GM12878 (cell line): ENCODE measurements around the gene G6PC1. TPM values are rescaled to one million over a fixed set of nuclear protein-coding genes. Genes with fewer than 3 reads are reported as not detected.

ENCODE experiments used
- ATAC-seq: fragments of 200-7000 bp; cut with Tn5 transposase; 3 replicates; pipeline ENCODE4 v1.9.1; 2020; ENCODE audit warnings: mild to moderate bottlenecking, moderate library complexity
- BruUV-seq: library from RNA; stranded (reverse); fragments of 400-500 nt; replicated peaks from 2 replicates; lab custom pipeline; 2021; lab: Mats Ljungman, UMichigan
- CTCF ChIA-PET: fragments of 300-600 bp; sonication (Branson Sonifier 250); formaldehyde crosslinking; extraction: SDS; loops from one replicate; lab custom pipeline; 2021; ENCODE audit warnings: inconsistent platforms; lab: Yijun Ruan, JAX
- POLR2A ChIA-PET: fragments of 350-600 bp; formaldehyde crosslinking; extraction: SDS; loops from one replicate; lab custom pipeline; 2021; ENCODE audit warnings: inconsistent platforms; lab: Charles Lee
- RAD21 ChIA-PET: fragments of 300-600 bp; sonication (Branson Sonifier 250); formaldehyde crosslinking; loops from one replicate; lab custom pipeline; 2023; ENCODE audit warnings: antibody characterized with exemption; ENCODE audit not compliant: unreplicated experiment; lab: Charles Lee
- SMC1A ChIA-PET: fragments of 300-600 bp; sonication (Branson Sonifier 250); formaldehyde crosslinking; loops from one replicate; lab custom pipeline; 2023; ENCODE audit not compliant: unreplicated experiment, uncharacterized antibody; lab: Charles Lee
- DNase-seq: peaks from one replicate; pipeline ENCODE4 v3.0.0-alpha.2; 2011; ENCODE audit warnings: low read depth, low spot score
- FAIRE-seq: peaks from 3 replicates; lab custom pipeline; 2011; peaks lifted over from hg19 to GRCh38; lab: Jason Lieb, UNC
- H2AFZ ChIP-seq: 2 replicates; pipeline ENCODE4 v1.6.0; 2011; ENCODE audit warnings: low read depth, low read length, control low read depth; ENCODE audit not compliant: control insufficient read depth
- H3K27ac ChIP-seq: 2 replicates; pipeline ENCODE4 v1.5.1; 2011; ENCODE audit warnings: control low read depth; ENCODE audit not compliant: control insufficient read depth, insufficient read depth
- H3K27me3 ChIP-seq, 2 experiments: replicated peaks in 1 of 2; 2 replicates each; pipeline versions ENCODE4 v1.6.0 to v1.6.1; 2011; ENCODE audit warnings: low read length in 1 of 2; ENCODE audit not compliant: control insufficient read depth in 2 of 2, insufficient read depth in 2 of 2
- H3K36me3 ChIP-seq, 2 experiments: 2 replicates each; pipeline ENCODE4 v1.5.1; 2011; ENCODE audit warnings: low read length in 1 of 2; ENCODE audit not compliant: control insufficient read depth in 2 of 2, insufficient read depth in 2 of 2
- H3K4me1 ChIP-seq: 2 replicates; pipeline ENCODE4 v1.6.1; 2011; ENCODE audit warnings: mild to moderate bottlenecking, low read length, moderate library complexity, mixed read lengths; ENCODE audit not compliant: control insufficient read depth, insufficient read depth
- H3K4me2 ChIP-seq: 2 replicates; pipeline ENCODE4 v1.6.0; 2011; ENCODE audit warnings: control low read depth; ENCODE audit not compliant: control insufficient read depth, insufficient read depth
- H3K4me3 ChIP-seq: fragments of 200-600 bp; sonication (generic); 2 replicates; pipeline ENCODE4 v1.5.1; 2016
- H3K79me2 ChIP-seq: 2 replicates; pipeline ENCODE4 v1.6.0; 2011; ENCODE audit warnings: low read length; ENCODE audit not compliant: control insufficient read depth, insufficient read depth
- H3K9ac ChIP-seq: 2 replicates; pipeline ENCODE4 v1.8.0; 2011; ENCODE audit warnings: low read length, control low read depth, mixed read lengths; ENCODE audit not compliant: control insufficient read depth, insufficient read depth
- H3K9me3 ChIP-seq: replicated peaks from 3 replicates; pipeline ENCODE4 v1.5.1; 2011; ENCODE audit warnings: mild to moderate bottlenecking, low read length; ENCODE audit not compliant: control insufficient read depth, insufficient read depth
- H4K20me1 ChIP-seq: 2 replicates; pipeline ENCODE4 v1.6.0; 2011; ENCODE audit not compliant: control insufficient read depth, insufficient read depth
- ATF7 ChIP-seq: fragments of 450-650 bp; IDR thresholded peaks from 2 replicates; pipeline ENCODE4 v1.6.1; 2016; ENCODE audit warnings: low read depth, mild to moderate bottlenecking
- BMI1 ChIP-seq: fragments of 450-650 bp; IDR thresholded peaks from 2 replicates; pipeline ENCODE4 v1.6.1; 2016; ENCODE audit warnings: mild to moderate bottlenecking, moderate library complexity, borderline replicate concordance
- EP300 ChIP-seq, 2 experiments: fragments of 150-350 bp in 1 of 2; IDR thresholded peaks; 2 replicates each; pipeline ENCODE4 v1.6.1; 2011 to 2012; ENCODE audit warnings: low read depth in 2 of 2, low read length in 2 of 2, borderline replicate concordance in 1 of 2, improper control_type of control experiment in 1 of 2, inconsistent platforms in 1 of 2; ENCODE audit not compliant: control insufficient read depth in 1 of 2
- HDAC2 ChIP-seq: fragments of 200-600 bp; sonication (generic); IDR thresholded peaks from 2 replicates; pipeline ENCODE4 v1.6.1; 2017
- KLF5 ChIP-seq: fragments of 450-650 bp; IDR thresholded peaks from 2 replicates; pipeline ENCODE4 v1.6.1; 2014; ENCODE audit warnings: mild to moderate bottlenecking; ENCODE audit not compliant: partially characterized antibody
- RB1 ChIP-seq: fragments of 450-650 bp; formaldehyde crosslinking; IDR thresholded peaks from 2 replicates; pipeline ENCODE4 v1.6.1; 2017; ENCODE audit warnings: mild to moderate bottlenecking, borderline replicate concordance
- ZNF384 ChIP-seq: IDR thresholded peaks from 2 replicates; pipeline ENCODE4 v1.6.1; 2012; ENCODE audit warnings: low read depth, mild to moderate bottlenecking, low read length, improper control_type of control experiment, borderline replicate concordance
- WGBS: methylation state at CpG from one replicate; pipeline ENCODE4 v1.1.6; 2016; ENCODE audit warnings: low lambda C conversion rate; ENCODE audit not compliant: insufficient replicate concordance, insufficient coverage; ENCODE audit errors: missing lambda C conversion rate; 5-methylcytosine and 5-hydroxymethylcytosine counted together
- in situ Hi-C: fragments of 300-500 bp; cut with MboI; formaldehyde crosslinking; loops from 9 replicates; pipeline ENCODE4 v1.14.3; 2018; ENCODE audit warnings: mixed read lengths
- intact Hi-C: fragments of 100-400 bp; cut with micrococcal nuclease; formaldehyde crosslinking; loops from one replicate; pipeline ENCODE4 v1.14.2; 2022; ENCODE audit not compliant: unreplicated experiment
- polyA plus RNA-seq, 11 experiments: library from polyadenylated mRNA; depleted of rRNA in 4 of 11; unstranded in 6 of 11; stranded (reverse) in 5 of 11; fragments of >200 nt; fragmentation: Nextera tagmentation in 4 of 11; fragmentation: Illumina TruSeq in 1 of 11; extraction: Ambion mirVana in 4 of 11; extraction: Trizol in 1 of 11; gene quantifications; 1 replicate in 1 of 11; 2 replicates in 10 of 11; pipeline versions ENCODE4 v1.2.1 to v1.2.3, GENCODE V29; 2011 to 2016; ENCODE audit warnings: inconsistent platforms in 2 of 11, missing spikeins in 2 of 11, low read depth in 1 of 11
- total RNA-seq, 4 experiments: library from RNA; depleted of rRNA in 3 of 4; stranded (reverse); fragments of >200 nt in 3 of 4; fragmentation: Illumina TruSeq in 1 of 4; extraction: Trizol in 1 of 4; gene quantifications; 2 replicates each; pipeline versions ENCODE4 v1.2.1 to v1.2.3, GENCODE V29; 2013 to 2021
- TF ChIP-seq, protein P1 (sequence below): fragments of 450-650 bp; IDR thresholded peaks from 2 replicates; pipeline ENCODE4 v1.6.1; 2016; ENCODE audit warnings: mild to moderate bottlenecking, moderate library complexity, borderline replicate concordance
- TF ChIP-seq, protein P2 (sequence below): fragments of 450-650 bp; conservative IDR thresholded peaks from 2 replicates; pipeline ENCODE4 v1.6.1; 2017; ENCODE audit warnings: mild to moderate bottlenecking, moderate library complexity

G6PC1 gene
- total and polyA plus RNA-seq, 10 of the 15 experiments (the other 5 are each of a cell fraction or from before 2014, with no cell fraction given), result not detected

DNA sequence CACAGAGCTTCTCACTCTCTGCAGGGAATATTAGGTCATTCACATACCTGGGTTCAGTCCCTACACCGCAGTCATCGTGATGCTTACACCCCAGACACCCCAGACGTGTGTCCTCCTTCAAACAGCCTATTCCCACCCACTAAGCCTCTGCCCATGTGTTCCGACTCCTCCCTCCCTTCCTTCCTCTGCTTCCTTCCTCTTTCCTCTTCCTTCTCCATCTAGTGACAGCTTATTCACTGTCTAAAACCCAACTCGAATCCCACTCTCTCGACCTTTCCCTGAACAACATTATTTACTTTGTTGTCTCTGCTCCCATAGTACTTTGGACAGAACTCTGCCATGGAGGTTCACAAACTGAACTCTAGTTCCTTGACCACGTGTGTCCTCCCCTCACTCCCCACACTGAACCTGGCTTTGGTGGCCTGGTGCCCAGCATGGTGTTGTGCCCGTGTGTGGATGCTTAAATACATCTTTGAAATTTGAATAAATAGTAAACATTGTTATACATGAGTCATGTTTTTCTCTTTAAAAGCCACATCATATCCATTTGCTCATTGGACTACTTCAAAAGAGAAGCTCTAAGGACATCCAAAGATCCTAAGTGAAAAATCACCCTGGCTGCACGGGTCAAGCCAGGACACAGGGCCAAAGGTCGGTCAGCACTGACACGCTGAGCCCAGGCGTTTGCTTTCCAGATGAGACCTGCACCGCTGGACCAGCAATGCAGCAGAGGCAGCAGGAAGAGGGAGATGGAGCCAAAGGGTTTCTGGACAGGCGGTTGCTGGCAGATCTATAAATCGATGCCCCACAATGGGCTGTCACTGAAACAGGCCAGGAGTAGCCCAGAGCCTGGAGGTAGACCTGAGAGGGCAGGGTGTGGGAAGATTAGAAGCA lies 14.1 kb upstream of the G6PC1 start:
- Histone ChIP-seq H3K4me2 (no peak overlapping the region), H3K9ac (no peak overlapping the region), H3K27ac (no peak overlapping the region), H3K4me1 (no peaks in the 10 kb centered on the region), H3K27me3 (no peaks in the 10 kb centered on the region)
- 29% methylated on average over 15 of the region's 15 CpGs for WGBS
- no peak for DNase-seq
- RAD21 ChIA-PET, result no interaction called here
- POLR2A ChIA-PET, result no interaction called here
- intact Hi-C loops, result no loop called here
- in situ Hi-C loops, result no loop called here
- CTCF ChIA-PET, result no interaction called here
- TF ChIP-seq KLF5, result no peak
- no peak for TF ChIP-seq EP300 (IDR thresholded peaks at IDR 0.05; ENCODE audit: borderline replicate concordance in 1 of 2, control insufficient read depth in 1 of 2, low read depth in 2 of 2, low read length in 2 of 2)
- no peak for TF ChIP-seq HDAC2
- no peak for TF ChIP-seq BMI1
- TF ChIP-seq, protein P1, sequence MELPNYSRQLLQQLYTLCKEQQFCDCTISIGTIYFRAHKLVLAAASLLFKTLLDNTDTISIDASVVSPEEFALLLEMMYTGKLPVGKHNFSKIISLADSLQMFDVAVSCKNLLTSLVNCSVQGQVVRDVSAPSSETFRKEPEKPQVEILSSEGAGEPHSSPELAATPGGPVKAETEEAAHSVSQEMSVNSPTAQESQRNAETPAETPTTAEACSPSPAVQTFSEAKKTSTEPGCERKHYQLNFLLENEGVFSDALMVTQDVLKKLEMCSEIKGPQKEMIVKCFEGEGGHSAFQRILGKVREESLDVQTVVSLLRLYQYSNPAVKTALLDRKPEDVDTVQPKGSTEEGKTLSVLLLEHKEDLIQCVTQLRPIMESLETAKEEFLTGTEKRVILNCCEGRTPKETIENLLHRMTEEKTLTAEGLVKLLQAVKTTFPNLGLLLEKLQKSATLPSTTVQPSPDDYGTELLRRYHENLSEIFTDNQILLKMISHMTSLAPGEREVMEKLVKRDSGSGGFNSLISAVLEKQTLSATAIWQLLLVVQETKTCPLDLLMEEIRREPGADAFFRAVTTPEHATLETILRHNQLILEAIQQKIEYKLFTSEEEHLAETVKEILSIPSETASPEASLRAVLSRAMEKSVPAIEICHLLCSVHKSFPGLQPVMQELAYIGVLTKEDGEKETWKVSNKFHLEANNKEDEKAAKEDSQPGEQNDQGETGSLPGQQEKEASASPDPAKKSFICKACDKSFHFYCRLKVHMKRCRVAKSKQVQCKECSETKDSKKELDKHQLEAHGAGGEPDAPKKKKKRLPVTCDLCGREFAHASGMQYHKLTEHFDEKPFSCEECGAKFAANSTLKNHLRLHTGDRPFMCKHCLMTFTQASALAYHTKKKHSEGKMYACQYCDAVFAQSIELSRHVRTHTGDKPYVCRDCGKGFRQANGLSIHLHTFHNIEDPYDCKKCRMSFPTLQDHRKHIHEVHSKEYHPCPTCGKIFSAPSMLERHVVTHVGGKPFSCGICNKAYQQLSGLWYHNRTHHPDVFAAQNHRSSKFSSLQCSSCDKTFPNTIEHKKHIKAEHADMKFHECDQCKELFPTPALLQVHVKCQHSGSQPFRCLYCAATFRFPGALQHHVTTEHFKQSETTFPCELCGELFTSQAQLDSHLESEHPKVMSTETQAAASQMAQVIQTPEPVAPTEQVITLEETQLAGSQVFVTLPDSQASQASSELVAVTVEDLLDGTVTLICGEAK, result no peak
- TF ChIP-seq ATF7, result no peak
- TF ChIP-seq RB1, result no peak
- no peak for TF ChIP-seq ZNF384
- TF ChIP-seq, protein P2, sequence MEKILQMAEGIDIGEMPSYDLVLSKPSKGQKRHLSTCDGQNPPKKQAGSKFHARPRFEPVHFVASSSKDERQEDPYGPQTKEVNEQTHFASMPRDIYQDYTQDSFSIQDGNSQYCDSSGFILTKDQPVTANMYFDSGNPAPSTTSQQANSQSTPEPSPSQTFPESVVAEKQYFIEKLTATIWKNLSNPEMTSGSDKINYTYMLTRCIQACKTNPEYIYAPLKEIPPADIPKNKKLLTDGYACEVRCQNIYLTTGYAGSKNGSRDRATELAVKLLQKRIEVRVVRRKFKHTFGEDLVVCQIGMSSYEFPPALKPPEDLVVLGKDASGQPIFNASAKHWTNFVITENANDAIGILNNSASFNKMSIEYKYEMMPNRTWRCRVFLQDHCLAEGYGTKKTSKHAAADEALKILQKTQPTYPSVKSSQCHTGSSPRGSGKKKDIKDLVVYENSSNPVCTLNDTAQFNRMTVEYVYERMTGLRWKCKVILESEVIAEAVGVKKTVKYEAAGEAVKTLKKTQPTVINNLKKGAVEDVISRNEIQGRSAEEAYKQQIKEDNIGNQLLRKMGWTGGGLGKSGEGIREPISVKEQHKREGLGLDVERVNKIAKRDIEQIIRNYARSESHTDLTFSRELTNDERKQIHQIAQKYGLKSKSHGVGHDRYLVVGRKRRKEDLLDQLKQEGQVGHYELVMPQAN, result no peak
- TF ChIP-seq, all 136 proteins: peak for 0
- FAIRE-seq (no peak), ATAC-seq (no peak)
- no peaks in the 10 kb centered on the region for H3K36me3 ChIP-seq
- H3K79me2 ChIP-seq, result no peaks in the 10 kb centered on the region
- no peak overlapping the region for H2AFZ ChIP-seq
- no peaks in the 10 kb centered on the region for H4K20me1 ChIP-seq
- H3K9me3 ChIP-seq, result no peaks in the 10 kb centered on the region
- no peak overlapping the region for H3K4me3 ChIP-seq
- SMC1A ChIA-PET, result no interaction called here
- BruUV-seq, result no TSS peak
